Stomach (tissue), 4 donors: ENCODE results near the gene NPDC1.
A peak's percentile ranks its signal among the peaks of the same experiment; 100 is the strongest.

Experiments used
- POLR2A ChIP-seq, 4 donors: fragments of 450-650 bp; IDR thresholded peaks; one replicate each; pipeline ENCODE4 v1.6.1; 2016; ENCODE audit warnings: antibody characterized with exemption in 4 of 4, control low read depth in 2 of 4, mild to moderate bottlenecking in 1 of 4, moderate library complexity in 1 of 4
- POLR2AphosphoS5 ChIP-seq, 3 donors: sonication (generic); formaldehyde crosslinking; IDR thresholded peaks; one replicate each; pipeline ENCODE4 v1.6.1; 2016; ENCODE audit warnings: antibody characterized with exemption in 3 of 3
- TF ChIP-seq, protein P1 (sequence below), 7 experiments: fragments of 450-650 bp in 4 of 7; fragments of 200-600 bp in 3 of 7; sonication (generic) in 3 of 7; IDR thresholded peaks; one replicate each; pipeline ENCODE4 v1.5.1; 2016 to 2019; ENCODE audit warnings: antibody characterized with exemption in 7 of 7, control low read depth in 2 of 7, mild to moderate bottlenecking in 1 of 7

DNA sequence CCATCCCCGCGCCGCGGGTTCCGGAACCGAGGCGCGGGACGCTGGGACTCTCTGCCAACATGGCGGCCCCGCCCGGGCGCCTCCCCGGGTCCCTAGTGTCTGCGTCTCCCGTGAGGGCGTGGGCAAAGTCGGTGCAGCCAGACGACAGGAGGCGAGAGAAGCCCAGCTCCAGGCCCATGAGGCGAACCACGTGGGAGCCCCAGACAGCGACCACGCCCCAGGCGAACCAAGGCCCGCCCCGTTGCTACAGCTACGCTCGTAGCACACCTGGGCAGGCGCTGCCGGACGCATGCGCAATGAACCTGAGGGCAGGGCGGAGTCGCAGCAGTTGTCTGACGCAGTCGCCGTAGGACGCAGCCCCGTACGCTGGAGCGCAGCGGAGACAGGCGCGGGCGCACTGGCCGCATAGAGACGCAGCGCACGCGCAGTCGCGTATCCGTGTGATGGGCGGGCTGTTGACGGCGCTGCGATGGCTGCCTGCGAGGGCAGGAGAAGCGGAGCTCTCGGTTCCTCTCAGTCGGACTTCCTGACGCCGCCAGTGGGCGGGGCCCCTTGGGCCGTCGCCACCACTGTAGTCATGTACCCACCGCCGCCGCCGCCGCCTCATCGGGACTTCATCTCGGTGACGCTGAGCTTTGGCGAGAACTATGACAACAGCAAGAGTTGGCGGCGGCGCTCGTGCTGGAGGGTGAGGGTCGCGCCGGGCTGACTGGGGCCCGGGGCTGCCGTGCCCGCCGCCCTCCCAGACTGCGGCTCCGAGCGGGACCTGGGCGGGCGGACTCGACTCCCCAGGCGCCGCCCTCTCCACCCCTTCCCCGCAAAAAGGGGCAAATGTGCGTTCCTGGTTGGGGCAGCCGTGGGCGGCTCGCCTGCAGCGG lies 40.8 kb upstream of the NPDC1 start, which contains the start of gene MAN1B1:
- TF ChIP-seq, protein P1, sequence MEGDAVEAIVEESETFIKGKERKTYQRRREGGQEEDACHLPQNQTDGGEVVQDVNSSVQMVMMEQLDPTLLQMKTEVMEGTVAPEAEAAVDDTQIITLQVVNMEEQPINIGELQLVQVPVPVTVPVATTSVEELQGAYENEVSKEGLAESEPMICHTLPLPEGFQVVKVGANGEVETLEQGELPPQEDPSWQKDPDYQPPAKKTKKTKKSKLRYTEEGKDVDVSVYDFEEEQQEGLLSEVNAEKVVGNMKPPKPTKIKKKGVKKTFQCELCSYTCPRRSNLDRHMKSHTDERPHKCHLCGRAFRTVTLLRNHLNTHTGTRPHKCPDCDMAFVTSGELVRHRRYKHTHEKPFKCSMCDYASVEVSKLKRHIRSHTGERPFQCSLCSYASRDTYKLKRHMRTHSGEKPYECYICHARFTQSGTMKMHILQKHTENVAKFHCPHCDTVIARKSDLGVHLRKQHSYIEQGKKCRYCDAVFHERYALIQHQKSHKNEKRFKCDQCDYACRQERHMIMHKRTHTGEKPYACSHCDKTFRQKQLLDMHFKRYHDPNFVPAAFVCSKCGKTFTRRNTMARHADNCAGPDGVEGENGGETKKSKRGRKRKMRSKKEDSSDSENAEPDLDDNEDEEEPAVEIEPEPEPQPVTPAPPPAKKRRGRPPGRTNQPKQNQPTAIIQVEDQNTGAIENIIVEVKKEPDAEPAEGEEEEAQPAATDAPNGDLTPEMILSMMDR (IDR thresholded peaks at IDR 0.05), result no peak
- TF ChIP-seq POLR2A (IDR thresholded peaks at IDR 0.05), result peak in 1 of 4 donors; percentile 83
- TF ChIP-seq POLR2AphosphoS5 (IDR thresholded peaks at IDR 0.05), result peak; percentile 70 to 97 (median 95)
